NB4 (cell line): Measurements from ENCODE around the gene FHIT.

Experiments
- POLR2A ChIP-seq: IDR thresholded peaks from 2 replicates; pipeline ENCODE4 v1.6.1; 2011; ENCODE audit warnings: mild to moderate bottlenecking; ENCODE audit not compliant: insufficient read length; ENCODE audit errors: extremely low read depth
- TF ChIP-seq, protein P1 (sequence below): IDR thresholded peaks from one replicate; pipeline ENCODE4 v1.5.1; 2012; ENCODE audit warnings: low read depth, low read length
- TF ChIP-seq, protein P2 (sequence below): IDR thresholded peaks from 2 replicates; pipeline ENCODE4 v1.6.1; 2011; ENCODE audit warnings: low read depth, low read length

DNA sequence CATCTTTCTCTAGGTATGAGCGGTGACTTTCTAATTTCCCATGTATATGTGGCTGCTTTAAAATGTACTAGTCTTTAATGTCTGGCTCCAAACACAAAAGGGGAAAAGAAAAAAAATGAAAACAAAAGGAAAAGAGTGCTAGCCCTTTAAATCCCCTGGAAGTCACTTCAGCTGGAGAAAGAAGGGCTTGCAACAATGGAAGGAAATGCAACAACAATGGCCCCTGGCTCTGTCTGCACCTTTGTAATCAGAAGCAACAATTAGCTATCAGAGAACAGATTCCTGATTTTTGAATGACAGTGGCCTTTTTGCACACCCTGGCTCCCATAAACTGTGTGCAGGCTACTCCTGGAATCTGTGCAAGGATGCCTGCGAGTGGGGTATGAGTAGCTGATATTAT, 591.2 kb downstream of the FHIT start:
- TF ChIP-seq, protein P1, sequence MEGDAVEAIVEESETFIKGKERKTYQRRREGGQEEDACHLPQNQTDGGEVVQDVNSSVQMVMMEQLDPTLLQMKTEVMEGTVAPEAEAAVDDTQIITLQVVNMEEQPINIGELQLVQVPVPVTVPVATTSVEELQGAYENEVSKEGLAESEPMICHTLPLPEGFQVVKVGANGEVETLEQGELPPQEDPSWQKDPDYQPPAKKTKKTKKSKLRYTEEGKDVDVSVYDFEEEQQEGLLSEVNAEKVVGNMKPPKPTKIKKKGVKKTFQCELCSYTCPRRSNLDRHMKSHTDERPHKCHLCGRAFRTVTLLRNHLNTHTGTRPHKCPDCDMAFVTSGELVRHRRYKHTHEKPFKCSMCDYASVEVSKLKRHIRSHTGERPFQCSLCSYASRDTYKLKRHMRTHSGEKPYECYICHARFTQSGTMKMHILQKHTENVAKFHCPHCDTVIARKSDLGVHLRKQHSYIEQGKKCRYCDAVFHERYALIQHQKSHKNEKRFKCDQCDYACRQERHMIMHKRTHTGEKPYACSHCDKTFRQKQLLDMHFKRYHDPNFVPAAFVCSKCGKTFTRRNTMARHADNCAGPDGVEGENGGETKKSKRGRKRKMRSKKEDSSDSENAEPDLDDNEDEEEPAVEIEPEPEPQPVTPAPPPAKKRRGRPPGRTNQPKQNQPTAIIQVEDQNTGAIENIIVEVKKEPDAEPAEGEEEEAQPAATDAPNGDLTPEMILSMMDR = no peak
- TF ChIP-seq, protein P2, sequence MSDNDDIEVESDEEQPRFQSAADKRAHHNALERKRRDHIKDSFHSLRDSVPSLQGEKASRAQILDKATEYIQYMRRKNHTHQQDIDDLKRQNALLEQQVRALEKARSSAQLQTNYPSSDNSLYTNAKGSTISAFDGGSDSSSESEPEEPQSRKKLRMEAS = no peak
- TF ChIP-seq POLR2A = no peak
